HL-60 (cell line): Measurements from ENCODE around the gene ROBO1.

Source experiments
- CTCF ChIP-seq: IDR thresholded peaks from one replicate; pipeline ENCODE4 v1.5.1; 2011; ENCODE audit warnings: low read length, control low read depth, inconsistent platforms; ENCODE audit not compliant: insufficient read depth
- GABPA ChIP-seq: IDR thresholded peaks from 2 replicates; pipeline ENCODE4 v1.6.1; 2012; ENCODE audit warnings: low read depth
- POLR2AphosphoS5 ChIP-seq: IDR thresholded peaks from 2 replicates; pipeline ENCODE4 v1.6.1; 2012; ENCODE audit warnings: low read depth
- REST ChIP-seq: IDR thresholded peaks from 2 replicates; pipeline ENCODE4 v1.6.1; 2012; ENCODE audit warnings: low read depth; ENCODE audit not compliant: insufficient replicate concordance
- SPI1 ChIP-seq: IDR thresholded peaks from 2 replicates; pipeline ENCODE4 v1.6.1; 2012; ENCODE audit warnings: low read depth, mild to moderate bottlenecking, borderline replicate concordance

GRCh38 chr3:78721771-78722543, 1045.8 kb downstream of the ROBO1 start:
- TF ChIP-seq CTCF, result no peak
- TF ChIP-seq REST, result no peak
- no peak for TF ChIP-seq POLR2AphosphoS5
- no peak for TF ChIP-seq SPI1
- no peak for TF ChIP-seq GABPA
